Measurements from ENCODE around the gene SMARCB1.

GRCh38 chr22:23812378-23812777, 25.6 kb downstream of the SMARCB1 start:
- TF ChIP-seq CTCF (IDR thresholded peaks at IDR 0.05) (no peak), POLR2A (IDR thresholded peaks at IDR 0.05) (no peak)
